NCI-H1436 treated with DMSO at 0.1 percent for 48 hours (cell line): ENCODE data around the gene UBE3A.
"Not testable (repeated sequence)": the region's sequence is repeated elsewhere in the genome, so short reads cannot be mapped to it uniquely, and the experiment has no call there.

Source experiments
- DNase-seq: peaks from one replicate; lab custom pipeline; 2025; lab: John Stamatoyannopoulos, UW

Gene UBE3A

GRCh38 chr15:25438601-25439368 lies at the start of gene UBE3A:
Gene UBE3A (minus strand): TSS chr15:25439024. CDS start chr15:25409107, 29,917 bp downstream.
- peak; percentile 71 for DNase-seq

- DNase-seq = no peak
Observed at GRCh38 chr15:25487226-25487884, 48.5 kb upstream of the UBE3A start.

- no peak for DNase-seq
Observed at GRCh38 chr15:25486051-25486450, 47.2 kb upstream of the UBE3A start.

GRCh38 chr15:25481208-25481859 lies 42.5 kb upstream of the UBE3A start:
- DNase-seq = peak; percentile 37

- DNase-seq = no peak
Observed at GRCh38 chr15:25478313-25478712, 39.5 kb upstream of the UBE3A start.

- no peak for DNase-seq
Observed at GRCh38 chr15:25477816-25478215, 39.0 kb upstream of the UBE3A start.

GRCh38 chr15:25474251-25474650 lies 35.4 kb upstream of the UBE3A start:
- no peak for DNase-seq

- no peak for DNase-seq
Observed at GRCh38 chr15:25470230-25470629, 31.4 kb upstream of the UBE3A start.

GRCh38 chr15:25469377-25469776 lies 30.6 kb upstream of the UBE3A start:
- DNase-seq = no peak

- no peak for DNase-seq
Observed at GRCh38 chr15:25468611-25469010, 29.8 kb upstream of the UBE3A start.

GRCh38 chr15:25465835-25466234 lies 27.0 kb upstream of the UBE3A start:
- no peak for DNase-seq

- no peak for DNase-seq
Observed at GRCh38 chr15:25464784-25465183, 26.0 kb upstream of the UBE3A start.

- DNase-seq = no peak
Observed at GRCh38 chr15:25464383-25464782, 25.6 kb upstream of the UBE3A start.

- no peak for DNase-seq
Observed at GRCh38 chr15:25456196-25456595, 17.4 kb upstream of the UBE3A start.

GRCh38 chr15:25455226-25455625 lies 16.4 kb upstream of the UBE3A start:
- DNase-seq = no peak

- no peak for DNase-seq
Observed at GRCh38 chr15:25454771-25455170, 15.9 kb upstream of the UBE3A start.

- DNase-seq = not testable (repeated sequence)
Observed at GRCh38 chr15:25453246-25453645, 14.4 kb upstream of the UBE3A start.

GRCh38 chr15:25451501-25451900 lies 12.7 kb upstream of the UBE3A start:
- DNase-seq = no peak

GRCh38 chr15:25450163-25450562 lies 11.3 kb upstream of the UBE3A start:
- DNase-seq = no peak

- no peak for DNase-seq
Observed at GRCh38 chr15:25446076-25446475, 7.3 kb upstream of the UBE3A start.

GRCh38 chr15:25445412-25445811 lies 6.6 kb upstream of the UBE3A start:
- DNase-seq = no peak

GRCh38 chr15:25441111-25441510 lies 2.3 kb upstream of the UBE3A start:
- no peak for DNase-seq

- no peak for DNase-seq
Observed at GRCh38 chr15:25439369-25439836, 579 bp upstream of the UBE3A start.
